Lower lobe of right lung (tissue), 2 donors: ENCODE data around the gene PAK1. TPM values are rescaled to one million over a fixed set of nuclear protein-coding genes. Genes with fewer than 3 reads are reported as not detected.

Experiments used
- ATAC-seq, 2 donors: fragments of 200-7000 bp; cut with Tn5 transposase; one replicate each; pipeline ENCODE4 v1.9.1; 2020 to 2022; ENCODE audit warnings: mild to moderate bottlenecking in 2 of 2, moderate library complexity in 2 of 2
- DNase-seq: peaks from one replicate; pipeline ENCODE4 v3.0.0-alpha.2; 2020
- H3K27ac ChIP-seq: fragments of 200-600 bp; one replicate; pipeline ENCODE4 v1.8.0; 2022
- H3K27me3 ChIP-seq: fragments of 200-600 bp; one replicate; pipeline ENCODE4 v1.8.0; 2022; ENCODE audit warnings: low read depth
- H3K36me3 ChIP-seq: fragments of 200-600 bp; one replicate; pipeline ENCODE4 v1.8.0; 2022; ENCODE audit warnings: mild to moderate bottlenecking
- H3K4me1 ChIP-seq: fragments of 200-600 bp; one replicate; pipeline ENCODE4 v1.8.0; 2022
- H3K4me3 ChIP-seq: fragments of 200-600 bp; one replicate; pipeline ENCODE4 v1.8.0; 2022; ENCODE audit warnings: mild to moderate bottlenecking
- H3K9me3 ChIP-seq: fragments of 200-600 bp; one replicate; pipeline ENCODE4 v1.8.0; 2022
- CTCF ChIP-seq: fragments of 200-600 bp; IDR thresholded peaks from one replicate; pipeline ENCODE4 v1.8.0; 2022; ENCODE audit warnings: antibody characterized with exemption, mild to moderate bottlenecking
- intact Hi-C: fragments of 100-400 bp; cut with DNase I; formaldehyde crosslinking; loops from one replicate; pipeline ENCODE4 v1.11.0; 2022
- total RNA-seq: library from RNA; stranded (reverse); fragmentation: NEBNext Ultra II Directional; extraction: Animal tissue kit (Norgen Biotek cat#: 25700); gene quantifications from one replicate; pipeline ENCODE4 v1.2.1, GENCODE V29; 2021
- donor health status: DM: no; HTN: yes; CAD: no; lungs with severe emphysema.

The PAK1 gene
- total RNA-seq, 1 donor from 2014 or later, result 40.6 TPM

GRCh38 chr11:77400271-77400670, 73.6 kb downstream of the PAK1 start:
- no peak for ATAC-seq
- no peak for TF ChIP-seq CTCF
- Histone ChIP-seq H3K36me3 (no peaks in the 10 kb centered on the region), H3K27ac (no peak overlapping the region), H3K9me3 (no peaks in the 10 kb centered on the region), H3K4me3 (no peak overlapping the region), H3K4me1 (no peaks in the 10 kb centered on the region), H3K27me3 (no peaks in the 10 kb centered on the region)
- no peak for DNase-seq
- intact Hi-C loops, result no loop called here

DNA sequence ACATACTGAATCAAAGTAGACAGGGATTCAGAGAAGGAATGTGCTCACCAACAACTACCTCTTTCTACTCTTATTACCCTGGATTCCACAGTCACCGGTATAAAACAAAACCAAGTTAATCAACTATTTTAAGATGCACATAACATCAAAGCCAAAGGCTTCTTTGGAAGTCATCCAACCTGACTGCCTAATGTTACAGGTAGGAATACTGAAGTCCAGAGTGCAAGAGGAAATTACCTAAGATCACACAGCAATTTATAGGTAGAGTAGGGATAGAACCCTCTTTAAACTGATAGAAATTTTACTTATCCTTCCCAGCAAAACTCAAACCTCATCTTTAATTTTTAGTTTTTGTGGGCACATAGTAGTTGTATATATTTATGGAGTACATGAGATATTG, 76.3 kb downstream of the PAK1 start:
- no peak for DNase-seq
- intact Hi-C loops, result no loop called here
- Histone ChIP-seq H3K4me3 (no peak overlapping the region), H3K9me3 (no peaks in the 10 kb centered on the region), H3K27ac (no peak overlapping the region), H3K27me3 (no peaks in the 10 kb centered on the region), H3K4me1 (no peaks in the 10 kb centered on the region), H3K36me3 (no peaks in the 10 kb centered on the region)
- ATAC-seq, result no peak
- TF ChIP-seq CTCF, result no peak

DNA sequence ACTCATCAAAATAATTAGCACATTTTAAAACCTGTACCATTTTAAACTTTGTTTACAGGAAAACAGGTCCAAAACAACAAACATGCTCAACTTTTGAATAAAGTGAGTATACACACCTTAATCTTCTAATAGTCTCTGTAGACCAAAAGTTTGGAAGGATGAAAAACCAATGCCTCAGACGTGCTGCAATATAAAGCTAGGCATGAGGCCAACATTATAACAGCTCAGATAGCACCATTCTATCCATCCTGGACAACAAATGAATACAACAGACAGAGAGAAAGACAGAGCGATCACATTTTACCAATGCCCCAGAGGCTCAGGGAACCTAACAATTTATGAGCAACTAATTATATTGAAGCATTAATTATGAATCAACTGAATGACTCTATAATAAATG, 77.0 kb downstream of the PAK1 start:
- DNase-seq (no peak), ATAC-seq (no peak)
- intact Hi-C loops, result no loop called here
- H3K27ac ChIP-seq, result no peak overlapping the region
- H3K9me3 ChIP-seq, result no peaks in the 10 kb centered on the region
- no peak for TF ChIP-seq CTCF
- no peak overlapping the region for H3K4me3 ChIP-seq
- H3K36me3 ChIP-seq, result no peaks in the 10 kb centered on the region
- no peaks in the 10 kb centered on the region for H3K4me1 ChIP-seq
- no peaks in the 10 kb centered on the region for H3K27me3 ChIP-seq

DNA sequence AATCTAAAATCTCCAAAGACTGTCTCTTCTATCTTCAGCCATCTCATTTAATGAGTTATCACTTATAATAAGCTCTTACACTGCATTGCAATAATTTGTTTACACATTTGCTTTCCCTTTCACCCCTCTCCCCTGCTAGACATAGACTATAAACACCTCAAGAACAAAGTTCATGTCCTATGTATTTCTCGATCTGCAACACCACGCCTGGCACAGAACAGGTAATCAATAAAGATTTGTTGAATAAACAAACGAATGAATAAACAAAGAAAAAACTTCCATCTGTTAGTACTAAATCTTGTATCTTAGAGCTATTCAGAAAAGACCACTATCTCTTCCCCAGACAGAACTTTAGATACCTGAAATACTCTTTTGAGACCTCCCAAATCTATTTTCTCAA, 77.6 kb downstream of the PAK1 start:
- H3K27me3 ChIP-seq, result no peaks in the 10 kb centered on the region
- no peaks in the 10 kb centered on the region for H3K4me1 ChIP-seq
- no peak for TF ChIP-seq CTCF
- ATAC-seq (no peak), DNase-seq (no peak)
- intact Hi-C loops, result no loop called here
- H3K9me3 ChIP-seq, result no peaks in the 10 kb centered on the region
- H3K36me3 ChIP-seq, result no peaks in the 10 kb centered on the region
- H3K27ac ChIP-seq, result no peak overlapping the region
- H3K4me3 ChIP-seq, result no peak overlapping the region

GRCh38 chr11:77395460-77396173, 78.3 kb downstream of the PAK1 start:
- Histone ChIP-seq H3K9me3 (no peaks in the 10 kb centered on the region), H3K4me3 (no peak overlapping the region)

More at GRCh38 chr11:77395460-77396173, 78.3 kb downstream of the PAK1 start:
- no peak for TF ChIP-seq CTCF
- ATAC-seq (no peak), DNase-seq (no peak)
- intact Hi-C loops, result no loop called here
- H3K27me3 ChIP-seq, result no peaks in the 10 kb centered on the region
- H3K4me1 ChIP-seq, result no peaks in the 10 kb centered on the region
- no peaks in the 10 kb centered on the region for H3K36me3 ChIP-seq
- H3K27ac ChIP-seq, result no peak overlapping the region
